DND-41 (cell line): ENCODE measurements around the gene DHX38.
A peak's percentile ranks its signal among the peaks of the same experiment; 100 is the strongest.

ENCODE experiments used
- ATAC-seq: fragments of 200-7000 bp; cut with Tn5 transposase; 3 replicates; pipeline ENCODE4 v1.9.1; 2021; ENCODE audit warnings: low read depth; ENCODE audit not compliant: insufficient read depth
- DNase-seq: peaks from one replicate; pipeline ENCODE4 v3.0.0-alpha.2; 2020
- H2AFZ ChIP-seq: 2 replicates; pipeline ENCODE4 v1.6.0; 2012; ENCODE audit warnings: low read depth, low read length
- H3K27ac ChIP-seq: 2 replicates; pipeline ENCODE4 v1.5.1; 2012; ENCODE audit warnings: low read length, inconsistent platforms
- H3K27me3 ChIP-seq: fragments of 200-600 bp; sonication (generic); 2 replicates; pipeline ENCODE4 v1.6.0; 2012; ENCODE audit warnings: low read length, mild to moderate bottlenecking, inconsistent platforms; ENCODE audit not compliant: insufficient read depth, poor library complexity
- H3K36me3 ChIP-seq: 2 replicates; pipeline ENCODE4 v1.5.1; 2012; ENCODE audit warnings: low read length, inconsistent platforms; ENCODE audit not compliant: insufficient read depth
- H3K4me1 ChIP-seq: 2 replicates; pipeline ENCODE4 v1.5.1; 2012; ENCODE audit warnings: mild to moderate bottlenecking, low read length; ENCODE audit not compliant: insufficient read depth
- H3K4me2 ChIP-seq: 2 replicates; pipeline ENCODE4 v1.6.0; 2012; ENCODE audit warnings: mild to moderate bottlenecking, moderate library complexity, low read length, inconsistent platforms; ENCODE audit not compliant: insufficient read depth
- H3K4me3 ChIP-seq, 2 experiments: fragments of 200-600 bp in 1 of 2; shearing (Covaris generic) in 1 of 2; 2 replicates each; pipeline ENCODE4 v1.5.1; 2012 to 2016; ENCODE audit warnings: inconsistent platforms in 2 of 2, low read length in 2 of 2, mild to moderate bottlenecking in 2 of 2, low read depth in 1 of 2, moderate library complexity in 1 of 2
- H3K79me2 ChIP-seq: 2 replicates; pipeline ENCODE4 v1.6.0; 2012; ENCODE audit warnings: low read length, inconsistent platforms; ENCODE audit not compliant: insufficient read depth
- H3K9ac ChIP-seq: 2 replicates; pipeline ENCODE4 v1.6.0; 2012; ENCODE audit warnings: low read depth, mild to moderate bottlenecking, inconsistent platforms, low read length, moderate library complexity
- H3K9me3 ChIP-seq: 2 replicates; pipeline ENCODE4 v1.5.1; 2012; ENCODE audit warnings: low read length, moderate library complexity, mild to moderate bottlenecking, inconsistent platforms; ENCODE audit not compliant: insufficient read depth, severe bottlenecking
- H4K20me1 ChIP-seq: 2 replicates; pipeline ENCODE4 v1.6.0; 2012; ENCODE audit warnings: low read length; ENCODE audit not compliant: insufficient read depth
- CTCF ChIP-seq: IDR thresholded peaks from 2 replicates; pipeline ENCODE4 v1.5.1; 2012; ENCODE audit warnings: borderline replicate concordance, low read length, moderate library complexity, mild to moderate bottlenecking; ENCODE audit not compliant: poor library complexity, severe bottlenecking; ENCODE audit errors: extremely low read depth
- EZH2 ChIP-seq: IDR thresholded peaks from 3 replicates; pipeline ENCODE4 v1.6.1; 2012; ENCODE audit warnings: borderline replicate concordance, low read depth, mild to moderate bottlenecking, moderate library complexity, low read length, inconsistent platforms; ENCODE audit not compliant: severe bottlenecking

Gene DHX38

GRCh38 chr16:72099377-72099818 is 5.8 kb downstream of the DHX38 start:
- Histone ChIP-seq H3K9me3 (no peaks in the 10 kb centered on the region), H3K27ac (no peak overlapping the region), H2AFZ (no peak overlapping the region), H3K36me3 (peaks cover 86% of the 10 kb centered on the region), H3K4me3 (no peak overlapping the region), H3K4me1 (peaks cover 23% of the 10 kb centered on the region), H4K20me1 (peaks cover 10% of the 10 kb centered on the region; the same call in 1 of the 2 replicates), H3K4me2 (no peak overlapping the region), H3K27me3 (no peaks in the 10 kb centered on the region), H3K9ac (no peak overlapping the region), H3K79me2 (peaks cover 27% of the 10 kb centered on the region)
- peak; percentile 64 for DNase-seq
- peak; percentile 77 for TF ChIP-seq CTCF
- no peak for TF ChIP-seq EZH2
- ATAC-seq, result peak; percentile 97

GRCh38 chr16:72101195-72101594 is 7.5 kb downstream of the DHX38 start:
- TF ChIP-seq CTCF, result no peak
- no peak for TF ChIP-seq EZH2
- no peak overlapping the region for H3K9ac ChIP-seq
- peaks cover 99% of the 10 kb centered on the region for H3K36me3 ChIP-seq
- DNase-seq (no peak), ATAC-seq (no peak)
- H3K4me1 ChIP-seq, result peaks cover 5% of the 10 kb centered on the region; the same call in 1 of the 2 replicates
- no peaks in the 10 kb centered on the region for H3K27me3 ChIP-seq
- H2AFZ ChIP-seq, result no peak overlapping the region
- H3K9me3 ChIP-seq, result no peaks in the 10 kb centered on the region
- peaks cover 9% of the 10 kb centered on the region for H3K79me2 ChIP-seq
- H3K4me3 ChIP-seq, result no peak overlapping the region
- no peak overlapping the region for H3K27ac ChIP-seq
- no peak overlapping the region for H3K4me2 ChIP-seq
- H4K20me1 ChIP-seq, result peaks cover 12% of the 10 kb centered on the region; the same call in 1 of the 2 replicates

- H3K79me2 ChIP-seq, result no peaks in the 10 kb centered on the region
- no peaks in the 10 kb centered on the region for H3K9me3 ChIP-seq
- no peak overlapping the region for H3K27ac ChIP-seq
- H3K4me3 ChIP-seq, result no peak overlapping the region
- TF ChIP-seq CTCF (no peak), EZH2 (no peak)
- H3K27me3 ChIP-seq, result no peaks in the 10 kb centered on the region
- H3K9ac ChIP-seq, result no peak overlapping the region
- H3K36me3 ChIP-seq, result peaks cover 97% of the 10 kb centered on the region
- no peak for DNase-seq
- H3K4me1 ChIP-seq, result no peaks in the 10 kb centered on the region
- no peak for ATAC-seq
- H4K20me1 ChIP-seq, result peaks cover 5% of the 10 kb centered on the region; the same call in 1 of the 2 replicates
- H2AFZ ChIP-seq, result no peak overlapping the region
- H3K4me2 ChIP-seq, result no peak overlapping the region
These were observed 11.3 kb downstream of the DHX38 start for GRCh38 chr16:72104905-72105304.

- no peak overlapping the region for H3K4me3 ChIP-seq
- H3K4me1 ChIP-seq, result no peaks in the 10 kb centered on the region
- H3K36me3 ChIP-seq, result peaks cover 97% of the 10 kb centered on the region
- no peak overlapping the region for H3K27ac ChIP-seq
- DNase-seq, result no peak
- no peak overlapping the region for H2AFZ ChIP-seq
- no peak overlapping the region for H3K9ac ChIP-seq
- no peaks in the 10 kb centered on the region for H3K27me3 ChIP-seq
- peaks cover 3% of the 10 kb centered on the region; the same call in 1 of the 2 replicates for H4K20me1 ChIP-seq
- no peaks in the 10 kb centered on the region for H3K79me2 ChIP-seq
- no peaks in the 10 kb centered on the region for H3K9me3 ChIP-seq
- no peak for TF ChIP-seq CTCF
- no peak for TF ChIP-seq EZH2
- H3K4me2 ChIP-seq, result no peak overlapping the region
- ATAC-seq, result no peak
These were observed 12.3 kb downstream of the DHX38 start for GRCh38 chr16:72105978-72106377.
